IMR-90 (cell line): ENCODE results near the gene PCSK2. TPM values are rescaled to one million over a fixed set of nuclear protein-coding genes. Genes with fewer than 3 reads are reported as not detected.
A peak's percentile ranks its signal among the peaks of the same experiment; 100 is the strongest.

Experiments
- ATAC-seq: fragments of 200-7000 bp; cut with Tn5 transposase; 2 replicates; pipeline ENCODE4 v1.9.1; 2020; ENCODE audit warnings: low read depth, mild to moderate bottlenecking, moderate library complexity
- BruUV-seq: library from RNA; stranded (reverse); fragments of 400-500 nt; replicated peaks from 2 replicates; lab custom pipeline; 2021; lab: Mats Ljungman, UMichigan
- CTCF ChIA-PET: fragments of 300-600 bp; formaldehyde crosslinking; extraction: SDS; loops from one replicate; lab custom pipeline; 2021; ENCODE audit warnings: antibody characterized with exemption; lab: Yijun Ruan, JAX
- POLR2A ChIA-PET: fragments of 300-600 bp; sonication (Branson Sonifier 250); formaldehyde crosslinking; loops from one replicate; lab custom pipeline; 2022; ENCODE audit warnings: antibody characterized with exemption; ENCODE audit not compliant: unreplicated experiment; lab: Charles Lee
- DNase-seq: peaks from one replicate; pipeline ENCODE4 v3.0.0; 2013
- H2AFZ ChIP-seq: replicated peaks from 2 replicates; pipeline ENCODE3; 2013; ENCODE audit warnings: low read length, mild to moderate bottlenecking; ENCODE audit not compliant: poor library complexity
- H2AK5ac ChIP-seq: 2 replicates; pipeline ENCODE4 v1.6.1; 2013; ENCODE audit warnings: low read depth, low read length, inconsistent platforms
- H2AK9ac ChIP-seq: replicated peaks from 2 replicates; pipeline ENCODE3; 2013; ENCODE audit warnings: mild to moderate bottlenecking, low read depth, low read length, moderate library complexity; ENCODE audit not compliant: poor library complexity
- H2BK120ac ChIP-seq: 2 replicates; pipeline ENCODE4 v1.6.1; 2013; ENCODE audit warnings: low read depth, low read length, inconsistent platforms
- H2BK15ac ChIP-seq: 3 replicates; pipeline ENCODE4 v1.6.1; 2013; ENCODE audit warnings: low read depth, low read length, inconsistent platforms
- H2BK20ac ChIP-seq: 2 replicates; pipeline ENCODE4 v1.6.1; 2013; ENCODE audit warnings: low read depth, mild to moderate bottlenecking, inconsistent platforms, low read length, moderate library complexity
- H2BK5ac ChIP-seq: 2 replicates; pipeline ENCODE4 v1.6.1; 2013; ENCODE audit warnings: mild to moderate bottlenecking, low read depth, low read length, inconsistent platforms; ENCODE audit not compliant: poor library complexity, severe bottlenecking
- H3K14ac ChIP-seq: replicated peaks from 2 replicates; pipeline ENCODE4 v1.6.1; 2013; ENCODE audit warnings: low read depth, low read length, inconsistent platforms
- H3K18ac ChIP-seq: 2 replicates; pipeline ENCODE4 v1.6.1; 2013; ENCODE audit warnings: low read depth, low read length, control low read depth
- H3K23ac ChIP-seq: 2 replicates; pipeline ENCODE4 v1.6.1; 2013; ENCODE audit warnings: low read depth, low read length, inconsistent platforms
- H3K27ac ChIP-seq: 2 replicates; pipeline ENCODE4 v1.5.1; 2013; ENCODE audit warnings: mild to moderate bottlenecking, control low read depth, low read length; ENCODE audit not compliant: insufficient read depth
- H3K27me3 ChIP-seq: 2 replicates; pipeline ENCODE4 v1.6.1; 2013; ENCODE audit warnings: low read length; ENCODE audit not compliant: control insufficient read depth, insufficient read depth
- H3K36me3 ChIP-seq: 2 replicates; pipeline ENCODE4 v1.6.1; 2013; ENCODE audit warnings: low read length, mixed read lengths; ENCODE audit not compliant: control insufficient read depth, insufficient read depth
- H3K4ac ChIP-seq: 2 replicates; pipeline ENCODE4 v1.6.1; 2013; ENCODE audit warnings: low read depth, low read length, inconsistent platforms
- H3K4me1 ChIP-seq: 2 replicates; pipeline ENCODE4 v1.6.1; 2013; ENCODE audit warnings: low read length, mixed read lengths; ENCODE audit not compliant: control insufficient read depth, insufficient read depth
- H3K4me2 ChIP-seq: 2 replicates; pipeline ENCODE4 v1.6.1; 2013; ENCODE audit warnings: low read depth, mild to moderate bottlenecking, control low read depth, low read length, moderate library complexity
- H3K4me3 ChIP-seq: 2 replicates; pipeline ENCODE4 v1.5.1; 2013; ENCODE audit warnings: low read depth, mild to moderate bottlenecking, control low read depth, low read length, moderate library complexity; ENCODE audit not compliant: insufficient read depth
- H3K56ac ChIP-seq: 2 replicates; pipeline ENCODE4 v1.6.1; 2013; ENCODE audit warnings: low read length, inconsistent platforms; ENCODE audit not compliant: insufficient read depth; ENCODE audit errors: extremely low read depth
- H3K79me1 ChIP-seq, 2 experiments: 2 replicates each; pipeline ENCODE4 v1.6.1; 2013; ENCODE audit warnings: low read length in 2 of 2, inconsistent platforms in 1 of 2, low read depth in 1 of 2
- H3K9ac ChIP-seq: 2 replicates; pipeline ENCODE4 v1.6.1; 2013; ENCODE audit warnings: low read depth, low read length, control low read depth
- H3K9me1 ChIP-seq: 2 replicates; pipeline ENCODE4 v1.6.1; 2013; ENCODE audit warnings: low read length, inconsistent platforms; ENCODE audit not compliant: insufficient read depth
- H3K9me3 ChIP-seq: 2 replicates; pipeline ENCODE4 v1.6.1; 2013; ENCODE audit warnings: low read length; ENCODE audit not compliant: control insufficient read depth, insufficient read depth
- H4K20me1 ChIP-seq: 2 replicates; pipeline ENCODE4 v1.6.1; 2013; ENCODE audit warnings: low read length, inconsistent platforms; ENCODE audit not compliant: insufficient read depth
- H4K5ac ChIP-seq: 2 replicates; pipeline ENCODE4 v1.6.1; 2013; ENCODE audit warnings: mild to moderate bottlenecking, low read depth, low read length, control low read depth
- H4K8ac ChIP-seq, 2 experiments: 2 replicates each; pipeline ENCODE4 v1.6.1; 2013; ENCODE audit warnings: low read depth in 2 of 2, low read length in 2 of 2, control low read depth in 1 of 2, inconsistent platforms in 1 of 2
- H4K91ac ChIP-seq: 2 replicates; pipeline ENCODE4 v1.6.1; 2013; ENCODE audit warnings: low read depth, low read length, inconsistent platforms; ENCODE audit not compliant: insufficient read depth
- BHLHE40 ChIP-seq: fragments of 150-350 bp; IDR thresholded peaks from 2 replicates; pipeline ENCODE4 v1.6.1; 2016; ENCODE audit warnings: mild to moderate bottlenecking, low read depth, low read length
- NFE2L2 ChIP-seq: fragments of 150-350 bp; IDR thresholded peaks from 2 replicates; pipeline ENCODE4 v1.6.1; 2016; ENCODE audit warnings: low read depth, mild to moderate bottlenecking, low read length
- WGBS, 2 experiments: methylation state at CpG; one replicate each; pipeline versions ENCODE4 v1.1.5 to v1.1.7; 2013; ENCODE audit warnings: missing lambda C conversion rate in 2 of 2; ENCODE audit not compliant: insufficient read length in 1 of 2; ENCODE audit errors: extremely low coverage in 2 of 2; 5-methylcytosine and 5-hydroxymethylcytosine counted together
- dilution Hi-C: fragments of 300-500 bp; cut with HindIII; formaldehyde crosslinking; loops from one replicate; pipeline ENCODE4 v1.14.3; 2018; ENCODE audit warnings: low sequenced_read_pairs; ENCODE audit not compliant: unreplicated experiment
- in situ Hi-C: fragments of 300-500 bp; cut with MboI; formaldehyde crosslinking; loops from 3 replicates; pipeline ENCODE4 v1.14.3; 2019; ENCODE audit warnings: low sequenced_read_pairs, inconsistent platforms, mixed read lengths
- intact Hi-C: fragments of 100-400 bp; cut with micrococcal nuclease; formaldehyde crosslinking; loops from 2 replicates; pipeline ENCODE4 v1.10.0; 2022
- polyA plus RNA-seq, 3 experiments: library from polyadenylated mRNA; depleted of rRNA; stranded (reverse); fragments of >200 nt; gene quantifications; 2 replicates each; pipeline ENCODE4 v1.2.3, GENCODE V29; 2012; ENCODE audit warnings: low replicate concordance in 1 of 3
- total RNA-seq: library from RNA; depleted of rRNA; stranded (reverse); fragments of >200 nt; gene quantifications from 2 replicates; pipeline ENCODE4 v1.2.3, GENCODE V29; 2012

PCSK2 gene
- total and polyA plus RNA-seq, 2 of the 4 experiments (the other 2 are of a cell fraction): not detected

- Histone ChIP-seq H3K27me3 (peaks cover 2% of the 10 kb centered on the region; the same call in 1 of the 2 replicates), H3K4me2 (no peak overlapping the region), H2AK9ac (no peak overlapping the region), H2AFZ (no peak overlapping the region), H3K18ac (no peak overlapping the region), H3K27ac (no peak overlapping the region), H2AK5ac (no peak overlapping the region), H4K91ac (no peak overlapping the region), H2BK20ac (no peak overlapping the region), H3K4me3 (no peak overlapping the region), H3K36me3 (no peaks in the 10 kb centered on the region), H3K9me1 (no peaks in the 10 kb centered on the region), H4K20me1 (no peaks in the 10 kb centered on the region), H4K8ac (no peak overlapping the region), H2BK15ac (no peak overlapping the region), H4K5ac (no peak overlapping the region), H3K14ac (no peak overlapping the region), H3K9me3 (no peaks in the 10 kb centered on the region), H3K9ac (no peak overlapping the region), H3K23ac (no peak overlapping the region), H3K4me1 (no peaks in the 10 kb centered on the region), H2BK5ac (no peak overlapping the region), H3K4ac (no peak overlapping the region), H3K56ac (no peak overlapping the region), H3K79me1 (no peaks in the 10 kb centered on the region), H2BK120ac (no peak overlapping the region)
- BruUV-seq: no TSS peak
- 0 out of 2 replicates have a peak, but pooled peaks have one; percentile 28 for TF ChIP-seq NFE2L2
- no peak for TF ChIP-seq BHLHE40
- ChIA-PET POLR2A (interaction anchor here (0.6 kb wide), 1 partner anchor 737 kb away, joined by 4 read pairs; no protein-coding TSS in a partner anchor), CTCF (no interaction called here)
- DNase-seq: no peak
- no peak for ATAC-seq
- dilution Hi-C loops (no loop called here), intact Hi-C loops (loop anchor here (10.0 kb wide), 1 partner anchor 137 kb away; no protein-coding TSS in a partner anchor), in situ Hi-C loops (no loop called here)
- WGBS, 2 experiments: no CpG with 5 or more reads among the region's 3 CpGs
Observed at GRCh38 chr20:17287998-17288397, 61.2 kb downstream of the PCSK2 start.
